ENCODE measurements around the gene AGAP5. TPM values are rescaled to one million over a fixed set of nuclear protein-coding genes. Genes with fewer than 3 reads are reported as not detected.
"Not testable (repeated sequence)": the region's sequence is repeated elsewhere in the genome, so short reads cannot be mapped to it uniquely, and the experiment has no call there.

The AGAP5 gene
- total RNA-seq: not detected

DNA sequence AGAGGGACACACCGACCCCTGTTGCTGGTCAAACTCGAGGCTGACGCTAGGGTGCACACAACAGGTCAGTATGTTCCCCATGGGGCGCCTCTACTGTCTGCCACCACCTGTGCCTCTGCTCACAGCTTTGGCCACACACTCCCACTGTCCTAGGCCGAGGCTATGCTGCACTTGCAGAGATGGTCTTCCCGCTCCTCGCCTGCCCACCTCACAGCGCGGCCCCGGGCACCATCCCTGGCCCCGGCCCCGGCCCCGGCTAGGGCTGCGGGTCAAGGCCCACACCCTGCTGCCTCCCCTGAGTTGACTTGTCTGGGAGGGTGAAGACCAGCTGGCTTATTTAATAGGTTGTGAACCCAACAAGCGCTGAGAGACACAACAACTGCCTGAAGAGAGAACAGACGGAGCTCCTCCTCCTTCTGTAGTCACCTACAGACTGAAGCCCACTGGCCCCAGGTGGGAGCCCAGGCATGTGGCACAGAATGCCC lies at the start of gene AGAP5:
Gene AGAP5, minus strand, starts transcription at position 435 of the 485 bp plus-strand sequence. Its CDS starts 354 bp downstream, at position 81.
- not testable (repeated sequence) for DNase-seq

DNA sequence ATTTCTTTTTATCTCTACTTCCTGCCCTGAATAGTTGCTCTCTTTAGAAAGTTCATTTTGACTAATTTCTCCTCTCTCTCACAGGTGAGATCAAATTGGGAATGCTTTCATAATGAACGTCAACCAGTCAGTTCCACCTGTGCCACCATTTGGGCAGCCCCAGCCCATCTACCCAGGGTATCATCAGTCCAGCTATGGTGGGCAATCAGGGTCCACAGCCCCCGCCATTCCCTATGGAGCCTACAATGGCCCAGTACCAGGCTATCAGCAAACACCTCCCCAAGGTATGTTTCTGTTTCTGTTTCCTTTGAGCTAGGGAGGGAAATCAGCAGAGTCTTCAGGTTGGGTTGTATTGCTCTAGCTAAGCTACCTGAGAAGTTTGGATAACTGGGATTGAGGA lies 48.8 kb upstream of the AGAP5 start:
- no peak for DNase-seq

GRCh38 chr10:73744664-73744975 lies 46.7 kb upstream of the AGAP5 start:
- DNase-seq: peak; percentile 47

DNA sequence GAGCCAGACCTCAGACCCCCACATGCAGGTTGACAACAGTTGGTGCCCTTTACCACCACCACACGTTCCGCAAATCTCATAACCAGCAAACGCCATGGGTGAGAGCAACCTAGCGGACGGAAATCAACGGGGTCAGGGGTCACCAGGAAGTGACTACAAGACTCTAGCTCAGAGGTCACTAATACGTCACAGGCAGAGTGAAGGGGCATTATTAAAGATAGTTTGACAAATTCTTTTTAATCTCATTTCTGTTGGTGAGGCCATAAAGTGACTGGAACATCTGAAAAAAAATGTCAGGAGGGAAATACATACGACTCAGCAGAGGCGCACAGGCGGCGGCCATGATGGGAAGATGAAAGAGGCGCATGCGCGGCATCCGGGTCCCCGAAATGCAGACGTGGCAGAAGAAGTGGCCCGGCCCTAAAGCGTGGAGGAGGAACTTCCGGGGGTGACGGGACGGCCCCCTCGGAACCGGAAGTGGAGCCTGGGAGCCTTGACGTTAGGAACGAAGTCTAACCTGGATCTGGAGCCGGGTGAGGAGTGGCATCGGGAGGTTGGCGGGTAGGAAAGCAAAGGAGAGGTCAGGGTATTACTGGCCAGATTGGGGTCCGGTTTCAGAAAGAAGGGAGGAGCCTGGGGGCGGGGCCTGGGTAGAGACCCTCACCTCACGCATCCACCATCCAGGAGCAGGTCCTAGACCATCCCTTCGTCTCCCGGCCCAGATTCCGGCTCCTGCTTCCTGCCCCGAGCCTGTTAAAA lies 46.2 kb upstream of the AGAP5 start, which contains the start of gene SEC24C:
Gene SEC24C, plus strand, starts transcription at position 468 of the 759 bp plus-strand sequence. CDS start 2,461 bp downstream, outside the sequence.
- DNase-seq: peak; percentile 95

- DNase-seq: no peak
These were observed 45.5 kb upstream of the AGAP5 start for GRCh38 chr10:73743327-73743904.

- no peak for DNase-seq
These were observed 44.5 kb upstream of the AGAP5 start for GRCh38 chr10:73742454-73742734.

DNA sequence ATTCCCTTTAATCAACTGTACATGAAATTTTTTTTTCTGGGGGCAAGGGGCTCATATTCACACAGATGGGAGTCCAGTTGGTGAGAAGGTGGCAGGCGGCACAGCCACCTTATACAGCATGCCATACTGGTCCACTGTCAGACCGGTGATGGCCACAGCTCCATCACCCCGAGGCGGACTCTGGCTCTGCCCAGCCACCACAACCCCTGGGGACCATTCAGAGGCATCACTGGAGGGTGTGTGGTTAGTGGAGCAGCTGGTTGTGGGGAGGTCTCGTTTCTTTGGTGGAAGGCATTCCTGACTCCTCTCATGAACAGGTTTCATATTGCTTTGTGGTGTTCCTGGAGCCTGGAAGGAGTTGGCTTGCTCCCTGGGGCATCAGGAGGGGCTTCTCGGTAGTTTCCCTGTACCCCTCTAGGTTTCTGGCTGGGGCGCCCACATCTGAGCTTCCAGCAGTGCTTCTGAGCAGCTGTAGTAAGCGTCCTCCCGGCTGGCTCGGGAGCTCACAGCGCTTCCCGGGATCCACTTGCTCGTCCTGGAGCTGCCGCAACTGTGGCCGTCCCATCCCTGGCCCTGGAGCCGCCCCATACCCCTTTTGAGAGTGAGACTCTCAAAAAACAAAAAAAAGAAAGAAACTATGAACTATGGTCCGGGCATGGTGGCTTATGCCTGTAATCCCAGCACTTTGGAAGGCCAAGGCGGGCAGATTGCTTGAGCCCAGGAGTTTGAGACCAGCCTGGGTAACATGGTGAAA lies 42.8 kb upstream of the AGAP5 start:
- DNase-seq: not testable (repeated sequence)

- no peak for DNase-seq
These were observed 36.9 kb upstream of the AGAP5 start for GRCh38 chr10:73734796-73735305.

- DNase-seq: no peak
These were observed 36.3 kb upstream of the AGAP5 start for GRCh38 chr10:73734028-73734720.

DNA sequence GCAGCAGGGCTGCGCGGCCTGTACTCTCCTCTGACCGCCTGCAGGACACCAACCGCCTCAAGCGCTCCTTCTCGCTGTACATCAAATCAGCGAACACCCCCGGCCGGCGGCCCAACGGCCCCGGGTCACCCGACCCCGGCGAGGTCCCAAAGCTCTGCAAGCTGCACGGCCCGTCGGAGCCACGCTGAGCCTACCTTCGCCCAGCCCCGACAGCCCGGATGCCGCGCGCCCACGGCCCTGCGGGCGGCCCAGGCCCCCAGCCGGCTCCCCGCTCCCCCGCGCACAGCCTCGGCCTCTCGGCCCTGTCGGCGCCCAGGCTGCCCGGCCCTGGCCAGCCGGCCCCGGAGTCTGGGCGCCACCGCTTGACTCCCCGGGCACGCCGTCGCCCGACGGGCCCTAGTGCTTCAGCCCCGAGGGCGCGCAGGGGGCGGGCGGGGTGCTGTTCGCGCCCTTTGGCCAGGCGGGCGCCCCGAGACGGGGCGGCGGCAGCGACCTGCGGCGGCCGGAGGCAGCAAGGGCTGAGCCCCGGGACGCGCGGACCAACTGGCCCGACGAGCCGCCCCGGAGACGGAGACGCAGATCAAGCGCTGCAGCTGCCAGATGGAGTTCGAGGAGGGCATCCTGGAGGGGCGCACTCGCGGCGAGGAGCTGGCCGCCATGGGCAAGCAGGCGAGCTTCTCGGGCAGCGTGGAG lies 35.2 kb upstream of the AGAP5 start:
- no peak for DNase-seq

DNA sequence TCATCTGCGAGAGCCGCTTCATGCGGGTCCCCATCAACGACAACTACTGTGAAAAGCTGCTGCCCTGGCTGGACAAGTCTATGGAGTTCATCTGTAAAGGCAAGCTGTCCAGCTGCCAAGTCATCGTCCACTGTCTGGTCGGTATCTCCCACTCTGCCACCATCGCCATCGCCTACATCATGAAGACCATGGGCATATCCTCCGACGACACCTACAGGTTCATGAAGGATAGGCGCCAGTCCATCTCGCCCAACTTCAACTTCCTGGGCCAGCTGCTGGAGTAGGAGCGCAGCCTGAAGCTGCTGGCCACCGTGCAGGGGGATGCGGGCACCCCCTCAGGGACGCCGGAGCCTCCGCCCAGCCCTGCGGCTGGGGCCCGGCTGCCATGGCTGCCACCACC lies 34.5 kb upstream of the AGAP5 start:
- no peak for DNase-seq

DNA sequence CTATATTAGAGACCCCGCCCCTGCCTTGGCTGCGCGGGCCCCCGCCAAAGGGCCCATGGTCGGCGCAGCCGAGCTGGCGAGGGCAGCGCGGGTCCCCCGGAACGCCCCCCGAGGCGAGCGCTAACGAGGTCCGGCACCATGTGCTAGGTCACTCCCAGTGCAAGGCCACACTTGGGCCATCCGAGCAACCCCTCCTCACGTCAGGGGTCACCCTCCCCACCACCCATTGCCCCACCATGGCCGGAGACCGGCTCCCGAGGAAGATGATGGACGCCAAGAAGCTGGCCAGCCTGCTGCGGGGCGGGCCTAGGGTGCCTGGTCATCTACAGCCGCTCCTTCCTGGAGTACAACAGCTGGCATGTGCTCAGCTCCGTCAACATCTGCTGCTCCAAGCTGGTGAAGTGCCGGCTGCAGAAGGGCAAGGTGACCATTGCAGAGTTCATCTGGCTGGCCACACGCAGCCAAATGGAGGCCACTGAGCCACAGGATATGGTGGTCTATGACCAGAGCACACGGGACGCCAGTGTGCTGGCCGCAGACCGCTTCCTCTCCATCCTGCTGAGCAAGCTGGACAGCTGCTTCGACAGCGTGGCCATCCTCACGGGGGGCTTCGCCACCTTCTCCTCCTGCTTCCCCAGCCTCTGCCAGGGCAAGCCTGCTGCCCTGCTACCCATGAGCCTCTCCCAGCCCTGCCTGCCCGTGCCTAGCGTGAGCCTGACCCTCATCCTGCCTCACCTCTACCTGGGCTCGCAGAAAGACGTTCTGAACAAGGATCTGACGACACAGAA lies 33.9 kb upstream of the AGAP5 start:
- DNase-seq: no peak

- DNase-seq: peak; percentile 81
These were observed 32.4 kb upstream of the AGAP5 start for GRCh38 chr10:73730153-73730906.

GRCh38 chr10:73729781-73730152 lies 31.9 kb upstream of the AGAP5 start:
- DNase-seq: not testable (repeated sequence)

- DNase-seq: no peak
These were observed 25.6 kb upstream of the AGAP5 start for GRCh38 chr10:73723516-73723915.

- DNase-seq: not testable (repeated sequence)
These were observed 22.7 kb upstream of the AGAP5 start for GRCh38 chr10:73720561-73720960.

GRCh38 chr10:73717556-73717955 lies 19.6 kb upstream of the AGAP5 start:
- DNase-seq: no peak

DNA sequence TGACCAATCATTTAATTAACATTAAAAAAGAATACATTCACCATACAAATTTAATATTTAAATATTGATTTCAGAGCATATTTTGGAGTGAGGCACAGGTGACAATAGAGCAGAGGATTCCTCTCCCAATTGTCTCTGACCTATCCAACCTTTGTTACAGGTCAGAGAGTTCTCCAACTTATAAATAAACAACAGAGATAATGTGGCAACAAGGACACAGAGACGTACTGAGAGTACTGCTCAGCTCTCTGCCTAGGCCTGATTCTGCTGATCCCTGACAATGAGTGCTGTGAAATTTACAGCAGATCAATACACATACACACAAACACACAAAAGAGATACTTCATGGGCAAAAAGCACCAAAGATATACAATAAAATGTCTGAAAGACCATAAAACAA lies 18.3 kb upstream of the AGAP5 start:
- DNase-seq: no peak

DNA sequence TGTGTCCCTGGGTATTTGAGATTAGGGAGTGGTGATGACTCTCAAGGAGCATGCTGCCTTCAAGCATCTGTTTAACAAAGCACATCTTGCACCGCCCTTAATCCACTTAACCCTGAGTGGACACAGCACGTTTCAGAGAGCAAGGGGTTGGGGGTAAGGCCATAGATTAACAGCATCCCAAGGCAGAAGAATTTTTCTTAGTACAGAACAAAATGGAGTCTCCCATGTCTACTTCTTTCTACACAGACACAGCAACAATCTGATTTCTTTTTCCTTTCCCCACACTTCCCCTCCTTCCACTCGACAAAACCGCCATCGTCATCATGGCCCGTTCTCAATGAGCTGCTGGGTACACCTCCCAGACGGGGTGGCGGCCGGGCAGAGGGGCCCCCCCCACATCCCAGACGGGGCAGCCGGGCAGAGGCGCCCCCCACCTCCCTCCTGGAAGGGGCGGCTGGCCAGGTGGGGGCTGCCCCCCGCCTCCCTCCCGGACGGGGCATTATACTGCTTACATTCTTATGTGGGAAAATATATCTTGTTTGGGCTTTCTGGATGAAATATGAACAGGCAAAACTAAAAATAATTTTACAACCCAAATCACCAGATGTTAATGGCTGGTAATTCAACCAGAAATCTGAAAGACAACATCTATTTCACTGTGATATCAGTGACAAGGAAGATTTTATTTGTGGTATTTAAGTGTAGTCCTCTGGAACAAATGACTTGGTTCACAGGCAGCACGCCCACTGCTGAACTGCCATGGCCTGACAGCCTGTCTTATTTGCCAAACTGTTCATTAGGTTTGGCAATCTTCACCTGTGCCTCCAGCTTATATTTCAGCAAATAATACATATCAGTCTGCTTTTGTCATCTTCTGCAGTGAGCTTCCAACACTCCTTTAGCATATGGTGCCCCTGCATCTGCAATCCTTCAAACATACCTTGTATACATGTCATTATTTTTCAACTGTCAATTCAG lies 17.6 kb upstream of the AGAP5 start:
- DNase-seq: not testable (repeated sequence)

GRCh38 chr10:73714483-73714882 lies 16.6 kb upstream of the AGAP5 start:
- not testable (repeated sequence) for DNase-seq

Measured in effector CD4-positive, alpha-beta T cell (primary cell).